ENCODE results near the gene ZC3H8.

Gene ZC3H8

DNA sequence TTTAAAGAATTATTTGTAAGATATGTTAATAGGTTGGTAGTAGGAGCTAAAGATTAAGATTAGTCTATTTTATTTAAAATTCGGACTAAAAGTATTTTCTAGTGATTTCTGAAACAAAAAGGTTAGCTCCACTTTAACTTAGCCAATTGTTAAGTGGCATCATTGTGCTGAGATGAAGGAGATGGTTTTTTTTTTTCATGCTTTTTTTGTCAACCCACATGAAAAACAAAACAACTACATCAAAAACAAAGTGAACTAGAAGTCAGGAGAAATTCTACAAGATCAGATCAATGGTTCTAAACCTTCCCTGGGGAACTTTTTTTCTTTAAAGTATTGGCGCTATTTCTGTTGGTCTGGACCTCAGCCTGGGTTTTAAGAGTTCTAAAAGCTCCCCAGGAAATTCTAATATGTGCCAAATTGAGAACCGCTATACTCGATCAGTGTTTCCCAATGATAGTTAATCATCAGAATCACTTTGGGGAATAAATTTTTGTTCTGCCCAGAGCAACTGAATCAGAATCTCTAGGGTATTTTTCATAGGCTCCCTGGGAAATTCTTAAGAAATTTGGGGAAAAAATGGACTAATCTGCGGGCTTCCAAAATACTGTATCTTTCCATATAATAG, 22.9 kb upstream of the ZC3H8 start:
- H3K4me1 ChIP-seq (ENCODE audit: insufficient read depth, low read length, poor library complexity, severe bottlenecking): peaks cover 35% of the 10 kb centered on the region
- no peaks in the 10 kb centered on the region for H4K20me1 ChIP-seq (ENCODE audit: insufficient read depth, low read length, poor library complexity, severe bottlenecking)
- peak overlapping the region; percentile 90 for H3K4me3 ChIP-seq (ENCODE audit: low read length, poor library complexity, severe bottlenecking)
- H3K36me3 ChIP-seq (ENCODE audit: insufficient read depth, low read length): no peaks in the 10 kb centered on the region
- no peak overlapping the region for H2AFZ ChIP-seq (ENCODE audit: low read length)
- TF ChIP-seq, protein P1, sequence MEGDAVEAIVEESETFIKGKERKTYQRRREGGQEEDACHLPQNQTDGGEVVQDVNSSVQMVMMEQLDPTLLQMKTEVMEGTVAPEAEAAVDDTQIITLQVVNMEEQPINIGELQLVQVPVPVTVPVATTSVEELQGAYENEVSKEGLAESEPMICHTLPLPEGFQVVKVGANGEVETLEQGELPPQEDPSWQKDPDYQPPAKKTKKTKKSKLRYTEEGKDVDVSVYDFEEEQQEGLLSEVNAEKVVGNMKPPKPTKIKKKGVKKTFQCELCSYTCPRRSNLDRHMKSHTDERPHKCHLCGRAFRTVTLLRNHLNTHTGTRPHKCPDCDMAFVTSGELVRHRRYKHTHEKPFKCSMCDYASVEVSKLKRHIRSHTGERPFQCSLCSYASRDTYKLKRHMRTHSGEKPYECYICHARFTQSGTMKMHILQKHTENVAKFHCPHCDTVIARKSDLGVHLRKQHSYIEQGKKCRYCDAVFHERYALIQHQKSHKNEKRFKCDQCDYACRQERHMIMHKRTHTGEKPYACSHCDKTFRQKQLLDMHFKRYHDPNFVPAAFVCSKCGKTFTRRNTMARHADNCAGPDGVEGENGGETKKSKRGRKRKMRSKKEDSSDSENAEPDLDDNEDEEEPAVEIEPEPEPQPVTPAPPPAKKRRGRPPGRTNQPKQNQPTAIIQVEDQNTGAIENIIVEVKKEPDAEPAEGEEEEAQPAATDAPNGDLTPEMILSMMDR (conservative IDR thresholded peaks at IDR 0.05; ENCODE audit: low read length): no peak
- TF ChIP-seq EZH2phosphoT487 (IDR thresholded peaks at IDR 0.05; ENCODE audit: borderline replicate concordance): no peak
- peak overlapping the region; percentile 100 for H3K9ac ChIP-seq (ENCODE audit: low read depth, low read length, poor library complexity, severe bottlenecking)
- peaks cover 18% of the 10 kb centered on the region for H3K79me2 ChIP-seq (ENCODE audit: insufficient read depth, low read length)
- peak overlapping the region; percentile 95 for H3K4me2 ChIP-seq (ENCODE audit: low read depth, low read length, poor library complexity, severe bottlenecking)
- H3K9me3 ChIP-seq (ENCODE audit: insufficient read depth, low read depth, low read length): no peaks in the 10 kb centered on the region
- H3F3A ChIP-seq (ENCODE audit: low read depth): peaks cover 7% of the 10 kb centered on the region; the same call in 1 of the 2 replicates
- peaks cover 4% of the 10 kb centered on the region for H3K27me3 ChIP-seq (ENCODE audit: insufficient read depth, low read length, poor library complexity, severe bottlenecking)
- no peaks in the 10 kb centered on the region for H3K9me2 ChIP-seq (replicated peaks; ENCODE audit: low read depth, low read length)

- no peaks in the 10 kb centered on the region for H3K9me3 ChIP-seq (ENCODE audit: insufficient read depth, low read depth, low read length)
- H3K36me3 ChIP-seq (ENCODE audit: insufficient read depth, low read length): no peaks in the 10 kb centered on the region
- no peaks in the 10 kb centered on the region for H3K9me2 ChIP-seq (replicated peaks; ENCODE audit: low read depth, low read length)
- H3K79me2 ChIP-seq (ENCODE audit: insufficient read depth, low read length): peaks cover 18% of the 10 kb centered on the region
- TF ChIP-seq, protein P1 (conservative IDR thresholded peaks at IDR 0.05; ENCODE audit: low read length): no peak
- TF ChIP-seq EZH2phosphoT487 (IDR thresholded peaks at IDR 0.05; ENCODE audit: borderline replicate concordance): no peak
- peak overlapping the region; percentile 90 for H3K4me3 ChIP-seq (ENCODE audit: low read length, poor library complexity, severe bottlenecking)
- no peaks in the 10 kb centered on the region for H4K20me1 ChIP-seq (ENCODE audit: insufficient read depth, low read length, poor library complexity, severe bottlenecking)
- peak overlapping the region; percentile 95 for H3K4me2 ChIP-seq (ENCODE audit: low read depth, low read length, poor library complexity, severe bottlenecking)
- H3K4me1 ChIP-seq (ENCODE audit: insufficient read depth, low read length, poor library complexity, severe bottlenecking): peaks cover 35% of the 10 kb centered on the region
- no peak overlapping the region; the same call in 1 of the 2 replicates for H2AFZ ChIP-seq (ENCODE audit: low read length)
- H3K9ac ChIP-seq (ENCODE audit: low read depth, low read length, poor library complexity, severe bottlenecking): peak overlapping the region; percentile 100
- H3F3A ChIP-seq (ENCODE audit: low read depth): peaks cover 12% of the 10 kb centered on the region; the same call in 1 of the 2 replicates
- peaks cover 4% of the 10 kb centered on the region for H3K27me3 ChIP-seq (ENCODE audit: insufficient read depth, low read length, poor library complexity, severe bottlenecking)
Observed at GRCh38 chr2:112276954-112277353, 22.1 kb upstream of the ZC3H8 start.

DNA sequence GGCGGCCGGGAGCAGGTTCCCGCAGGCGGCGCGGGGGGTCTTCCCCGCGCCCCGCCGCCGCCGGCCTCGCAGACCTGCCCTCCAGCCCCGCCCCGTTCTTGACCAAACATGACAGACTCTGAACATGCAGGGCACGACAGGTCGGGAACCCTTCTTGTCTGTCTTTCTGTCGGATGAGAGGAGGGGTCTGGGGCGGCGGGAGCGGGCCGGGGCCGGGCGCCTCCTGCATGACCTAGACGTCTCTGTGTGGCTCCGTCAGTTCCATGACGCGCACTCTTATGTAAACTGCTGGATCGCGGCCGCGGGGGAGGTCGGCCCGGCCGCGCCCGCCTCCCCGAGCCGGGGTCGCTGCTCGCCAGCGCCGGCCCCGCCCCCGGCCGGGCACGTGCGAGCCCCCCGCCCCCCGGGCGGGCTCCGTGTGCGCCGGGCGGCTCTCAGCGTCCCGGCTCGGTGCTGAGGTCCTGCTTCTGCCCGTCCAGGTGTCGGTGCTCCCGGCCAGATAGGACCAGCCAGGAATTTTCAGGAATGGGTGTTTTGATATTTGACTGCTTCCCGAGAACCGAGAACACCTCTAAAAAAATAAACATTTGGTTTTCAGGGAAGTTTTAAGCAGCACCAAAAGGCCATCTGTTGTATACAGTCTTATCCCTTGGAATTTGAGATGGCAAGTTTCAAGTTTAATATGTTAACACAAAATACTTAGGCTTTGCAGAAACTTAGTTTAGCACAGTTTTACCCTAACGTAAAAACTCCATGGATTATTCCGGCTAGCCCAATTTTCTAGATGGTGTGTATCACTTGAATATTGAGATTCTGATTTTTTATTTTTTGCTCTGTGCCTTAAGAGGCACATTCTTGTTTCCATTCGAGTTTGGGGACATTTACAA, 21.3 kb upstream of the ZC3H8 start:
- TF ChIP-seq EZH2phosphoT487 (IDR thresholded peaks at IDR 0.05; ENCODE audit: borderline replicate concordance): no peak
- TF ChIP-seq, protein P1 (conservative IDR thresholded peaks at IDR 0.05; ENCODE audit: low read length): no peak
- H3K4me2 ChIP-seq (ENCODE audit: low read depth, low read length, poor library complexity, severe bottlenecking): peak overlapping the region; percentile 95
- peaks cover 18% of the 10 kb centered on the region for H3K79me2 ChIP-seq (ENCODE audit: insufficient read depth, low read length)
- peaks cover 4% of the 10 kb centered on the region for H3K27me3 ChIP-seq (ENCODE audit: insufficient read depth, low read length, poor library complexity, severe bottlenecking)
- peaks cover 35% of the 10 kb centered on the region for H3K4me1 ChIP-seq (ENCODE audit: insufficient read depth, low read length, poor library complexity, severe bottlenecking)
- peak overlapping the region; percentile 80 for H2AFZ ChIP-seq (ENCODE audit: low read length)
- peak overlapping the region; percentile 100 for H3K9ac ChIP-seq (ENCODE audit: low read depth, low read length, poor library complexity, severe bottlenecking)
- H3K9me2 ChIP-seq (replicated peaks; ENCODE audit: low read depth, low read length): no peaks in the 10 kb centered on the region
- H4K20me1 ChIP-seq (ENCODE audit: insufficient read depth, low read length, poor library complexity, severe bottlenecking): no peaks in the 10 kb centered on the region
- H3K9me3 ChIP-seq (ENCODE audit: insufficient read depth, low read depth, low read length): no peaks in the 10 kb centered on the region
- no peaks in the 10 kb centered on the region for H3K36me3 ChIP-seq (ENCODE audit: insufficient read depth, low read length)
- peak overlapping the region; percentile 90 for H3K4me3 ChIP-seq (ENCODE audit: low read length, poor library complexity, severe bottlenecking)
- peaks cover 12% of the 10 kb centered on the region; the same call in 1 of the 2 replicates for H3F3A ChIP-seq (ENCODE audit: low read depth)

Measured in Loucy (cell line).